HG03108 (cell line): Measurements from ENCODE around the gene USP12.
"Not testable (repeated sequence)": the region's sequence is repeated elsewhere in the genome, so short reads cannot be mapped to it uniquely, and the experiment has no call there.

ENCODE experiments used
- ATAC-seq: cut with Tn5 transposase; IDR thresholded peaks from one replicate; pipeline ENCODE4 v1.9.1; 2021; ENCODE audit warnings: moderate library complexity; ENCODE audit not compliant: unreplicated experiment

The USP12 gene

GRCh38 chr13:27124571-27124970, 47.0 kb downstream of the USP12 start:
- ATAC-seq, result no peak

- not testable (repeated sequence) for ATAC-seq
These were observed 48.2 kb downstream of the USP12 start for GRCh38 chr13:27123445-27123844.

GRCh38 chr13:27122036-27122435, 49.6 kb downstream of the USP12 start:
- ATAC-seq, result no peak

- no peak for ATAC-seq
These were observed 50.8 kb downstream of the USP12 start for GRCh38 chr13:27120811-27121210.

GRCh38 chr13:27120011-27120410, 51.6 kb downstream of the USP12 start:
- ATAC-seq, result no peak

- no peak for ATAC-seq
These were observed 53.1 kb downstream of the USP12 start for GRCh38 chr13:27118428-27119054.

GRCh38 chr13:27117952-27118351, 53.7 kb downstream of the USP12 start:
- ATAC-seq, result no peak

- ATAC-seq, result no peak
These were observed 54.5 kb downstream of the USP12 start for GRCh38 chr13:27117158-27117557.

GRCh38 chr13:27113436-27113835, 58.2 kb downstream of the USP12 start:
- no peak for ATAC-seq

GRCh38 chr13:27112006-27112405, 59.6 kb downstream of the USP12 start:
- ATAC-seq, result no peak

GRCh38 chr13:27110056-27110746, 61.4 kb downstream of the USP12 start:
- ATAC-seq, result no peak

- ATAC-seq, result no peak
These were observed 65.5 kb downstream of the USP12 start for GRCh38 chr13:27106144-27106543.

- ATAC-seq, result no peak
These were observed 67.0 kb downstream of the USP12 start for GRCh38 chr13:27104606-27105005.

GRCh38 chr13:27101847-27102246, 69.8 kb downstream of the USP12 start:
- ATAC-seq, result no peak

- ATAC-seq, result no peak
These were observed 70.3 kb downstream of the USP12 start for GRCh38 chr13:27101289-27101688.

GRCh38 chr13:27097691-27098090, 73.9 kb downstream of the USP12 start:
- ATAC-seq, result no peak

GRCh38 chr13:27091451-27091850, 80.2 kb downstream of the USP12 start:
- ATAC-seq, result no peak

- ATAC-seq, result no peak
These were observed 83.0 kb downstream of the USP12 start for GRCh38 chr13:27088619-27089018.

- no peak for ATAC-seq
These were observed 84.9 kb downstream of the USP12 start for GRCh38 chr13:27086599-27087265.

- ATAC-seq, result no peak
These were observed 88.4 kb downstream of the USP12 start for GRCh38 chr13:27083183-27083582.

- no peak for ATAC-seq
These were observed 89.5 kb downstream of the USP12 start for GRCh38 chr13:27081893-27082679.
